ENCODE measurements around the gene PID1.

The PID1 gene

DNA sequence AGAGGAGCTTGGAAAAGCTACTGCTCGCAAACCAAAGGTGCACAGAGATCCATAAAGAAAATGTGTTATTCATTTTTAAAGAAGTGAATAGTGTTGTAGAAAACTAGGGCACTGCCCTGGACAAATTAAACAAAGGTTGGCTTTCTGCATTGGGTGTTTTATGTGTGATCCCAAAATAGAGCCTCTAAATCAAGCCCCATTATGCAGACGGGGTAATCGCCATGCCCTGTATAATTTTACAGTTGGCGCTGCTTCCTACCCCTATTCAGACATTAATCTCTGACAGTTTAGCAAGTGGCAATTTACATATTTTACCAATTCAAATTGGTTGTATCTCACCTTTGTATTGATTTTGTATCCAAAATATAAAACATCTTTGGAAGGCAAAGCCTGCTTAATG is 109.1 kb downstream of the PID1 start:
- DNase-seq: no peak

DNA sequence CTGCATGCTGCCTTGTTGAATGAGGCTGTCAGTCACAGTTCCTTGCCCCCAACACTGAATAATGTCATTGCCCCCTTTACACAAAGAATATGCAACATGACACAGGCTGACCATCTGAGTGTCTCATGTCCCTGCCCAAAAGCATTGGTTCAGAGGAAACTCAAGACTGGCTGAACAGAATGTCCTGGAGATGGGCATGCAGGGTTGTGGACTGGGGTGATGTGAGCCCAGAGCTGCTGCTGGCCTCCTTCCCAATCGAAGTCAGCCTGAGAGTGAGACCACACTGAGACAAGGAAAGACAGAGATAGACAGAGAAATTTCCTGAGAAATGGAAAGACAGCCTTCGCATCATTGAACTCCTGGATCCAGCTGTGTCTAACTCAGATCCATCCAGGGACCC is 110.1 kb downstream of the PID1 start:
- DNase-seq: no peak

DNA sequence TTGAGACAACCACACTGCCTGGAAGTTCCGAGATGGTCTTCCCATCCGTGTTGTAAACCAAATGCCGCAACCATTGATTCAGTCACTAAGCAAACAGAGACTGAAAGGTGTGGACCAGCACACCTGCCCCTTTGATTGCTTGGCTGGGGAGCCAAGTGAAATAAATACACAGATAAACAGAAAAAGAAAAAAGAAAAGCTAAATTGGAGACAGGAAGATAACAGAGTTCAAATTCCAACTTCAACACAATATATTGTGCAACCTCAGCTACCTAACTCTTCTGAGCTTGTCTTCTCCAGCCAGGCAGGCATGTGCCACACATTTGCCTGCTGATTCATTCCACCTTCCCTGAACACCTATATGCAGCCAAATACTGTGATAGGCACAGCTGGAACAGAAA is 110.9 kb downstream of the PID1 start:
- DNase-seq: no peak

DNA sequence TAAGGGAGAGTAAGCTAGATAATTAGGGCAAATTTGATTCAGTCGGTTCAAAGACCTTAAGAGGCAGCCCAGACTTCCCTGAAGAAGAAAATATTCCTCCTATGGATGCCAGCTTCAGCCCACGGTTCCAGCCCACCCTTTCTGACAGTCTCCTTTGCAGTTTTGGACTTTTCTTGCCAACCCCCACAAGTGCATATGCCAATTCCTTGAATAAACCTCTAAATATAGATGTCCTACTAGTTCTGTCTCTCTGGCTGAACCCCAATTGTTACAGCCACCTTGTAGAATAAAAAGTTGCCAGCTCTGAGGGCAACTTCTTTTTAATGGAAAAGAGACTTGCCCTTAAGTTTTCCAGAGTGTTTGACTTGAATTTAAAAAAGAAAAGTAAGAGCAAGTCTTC is 111.7 kb downstream of the PID1 start:
- DNase-seq: no peak

DNA sequence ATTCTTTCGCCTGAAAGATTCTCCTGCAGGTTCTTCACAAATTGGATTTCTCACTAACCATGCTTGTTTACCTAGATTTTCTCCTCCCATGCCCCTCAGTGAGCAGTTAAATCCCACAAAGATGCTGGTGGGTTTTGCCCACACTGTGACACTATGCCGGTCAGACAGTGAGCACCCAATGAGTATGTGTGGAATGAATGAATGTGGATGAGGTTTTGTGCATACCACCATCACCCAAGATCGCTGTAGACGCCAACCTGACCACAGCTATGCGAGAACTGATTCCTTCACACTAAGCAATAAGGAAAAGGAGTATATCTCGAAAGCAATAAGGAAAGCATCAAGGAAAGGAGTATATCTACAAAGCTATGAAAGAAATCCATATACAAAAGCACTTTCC is 116.7 kb downstream of the PID1 start:
- DNase-seq: no peak

DNA sequence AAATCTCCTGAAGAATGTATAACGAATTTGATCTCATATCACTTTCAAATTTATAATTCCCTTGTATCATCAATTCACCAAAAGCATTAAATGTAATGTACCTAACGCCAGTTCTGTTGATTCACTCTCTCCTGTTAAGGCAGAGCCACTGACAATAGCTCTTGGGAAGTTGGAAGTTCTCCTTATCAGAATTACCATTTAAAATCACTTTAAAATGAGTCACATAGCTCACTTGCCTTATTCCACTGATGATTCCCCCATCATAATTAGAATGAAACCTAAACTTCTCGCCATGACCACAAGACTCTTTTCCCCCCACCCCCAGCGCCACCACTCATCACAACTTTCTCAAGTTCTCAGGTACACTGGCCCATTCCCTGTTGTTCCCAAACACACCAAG is 117.1 kb downstream of the PID1 start:
- DNase-seq: no peak

DNA sequence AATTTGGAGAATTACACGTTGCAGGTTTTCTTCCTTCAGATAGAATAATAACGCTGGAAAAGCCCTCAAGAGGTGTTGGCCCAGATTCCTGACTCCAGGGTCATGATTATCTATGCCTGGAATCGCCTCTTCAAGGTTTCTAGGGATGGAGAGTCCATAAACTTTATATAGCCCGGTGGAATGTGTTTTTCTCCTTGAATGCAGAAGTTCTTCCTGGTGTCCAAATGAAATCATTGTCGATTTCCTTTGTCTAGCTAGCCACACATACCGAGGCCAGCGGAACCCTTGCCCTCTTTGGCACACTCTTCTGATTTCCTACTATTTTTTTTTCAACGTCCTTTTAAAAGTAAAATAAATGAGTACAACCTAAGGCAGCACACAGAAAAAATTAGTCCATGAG is 117.8 kb downstream of the PID1 start:
- DNase-seq: no peak

DNA sequence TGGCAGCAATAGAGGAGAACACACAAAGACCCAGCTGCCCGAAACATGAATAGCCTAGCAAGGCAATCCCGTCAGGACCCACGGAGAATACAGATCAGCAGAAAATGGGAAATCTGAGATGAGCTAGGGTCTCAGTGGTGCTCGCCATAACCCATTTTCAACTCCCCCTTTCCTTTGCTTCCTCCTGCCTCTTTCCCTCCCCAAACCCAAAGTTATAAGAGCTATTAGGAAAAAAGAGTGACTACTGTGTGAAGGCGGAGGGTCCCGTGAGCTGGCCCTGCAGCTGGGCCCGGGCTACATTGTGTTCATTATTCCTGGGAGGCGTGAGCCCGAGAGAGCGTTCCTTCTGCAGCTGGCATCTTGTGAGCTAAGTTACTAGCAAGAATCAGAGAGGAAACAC is 118.4 kb downstream of the PID1 start:
- DNase-seq: no peak

DNA sequence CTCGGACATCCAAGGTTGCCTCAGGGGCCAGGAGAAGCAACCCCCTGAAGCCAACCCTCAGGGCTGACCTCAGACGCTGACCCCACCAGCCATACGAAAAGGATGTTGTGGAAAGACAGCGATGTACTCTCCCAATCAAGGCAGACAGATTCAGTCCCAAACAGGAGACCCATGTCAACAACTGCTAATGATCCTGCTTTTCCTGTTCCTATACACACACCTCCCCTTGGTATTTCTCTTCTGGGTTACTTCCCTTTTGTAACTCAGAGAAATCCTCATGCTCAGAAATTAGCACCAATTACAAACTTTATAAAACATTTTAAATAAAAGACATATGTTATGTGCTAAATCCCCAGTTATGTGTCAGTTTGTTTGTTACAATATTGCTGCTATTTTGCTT is 120.8 kb downstream of the PID1 start:
- DNase-seq: no peak

DNA sequence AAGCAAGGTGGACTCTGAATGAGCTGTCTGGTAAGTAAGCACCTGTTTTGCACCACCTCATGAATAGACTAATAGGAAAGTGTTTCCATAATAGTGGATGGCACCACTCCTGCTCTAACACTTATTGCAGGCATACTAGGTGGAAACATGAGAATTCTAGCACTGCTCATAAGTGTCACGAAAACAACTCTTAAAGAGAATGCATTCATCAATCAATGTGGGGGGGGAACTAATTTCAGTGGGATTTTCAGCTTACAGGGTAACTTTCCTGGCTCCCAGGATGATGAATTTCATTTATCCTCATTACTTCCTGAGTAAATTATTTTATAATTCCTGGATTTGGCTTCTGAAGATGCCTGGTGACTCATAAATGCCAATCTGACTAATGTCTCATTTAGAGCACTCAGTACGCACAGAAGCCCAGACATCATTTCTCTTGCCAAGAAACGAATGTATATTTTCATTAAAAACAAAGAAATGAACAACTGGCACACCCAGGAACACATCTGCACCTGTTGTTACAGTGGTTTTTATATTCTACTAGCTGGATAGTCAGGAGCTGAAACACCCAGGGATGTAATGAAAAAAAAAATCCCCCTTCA is 129.6 kb downstream of the PID1 start:
- DNase-seq: no peak

DNA sequence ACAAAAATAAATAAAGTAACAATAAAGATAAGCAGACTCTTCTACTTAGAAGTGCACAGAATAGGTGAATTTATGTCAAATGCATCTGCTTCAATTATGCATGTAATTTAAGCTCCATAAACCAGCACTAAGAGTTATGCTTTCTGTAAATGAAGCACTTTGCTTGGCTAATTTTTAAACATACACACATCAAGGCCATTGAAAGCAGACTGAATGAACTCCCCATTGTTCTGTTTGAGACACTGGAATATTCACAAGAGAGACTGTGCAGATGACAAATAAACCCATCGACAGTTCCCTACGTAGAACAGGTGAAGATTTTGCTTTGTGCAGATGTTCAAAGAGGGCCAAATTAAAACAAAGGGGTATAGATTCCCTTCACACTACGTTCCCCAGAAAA is 133.4 kb downstream of the PID1 start:
- no peak for DNase-seq

DNA sequence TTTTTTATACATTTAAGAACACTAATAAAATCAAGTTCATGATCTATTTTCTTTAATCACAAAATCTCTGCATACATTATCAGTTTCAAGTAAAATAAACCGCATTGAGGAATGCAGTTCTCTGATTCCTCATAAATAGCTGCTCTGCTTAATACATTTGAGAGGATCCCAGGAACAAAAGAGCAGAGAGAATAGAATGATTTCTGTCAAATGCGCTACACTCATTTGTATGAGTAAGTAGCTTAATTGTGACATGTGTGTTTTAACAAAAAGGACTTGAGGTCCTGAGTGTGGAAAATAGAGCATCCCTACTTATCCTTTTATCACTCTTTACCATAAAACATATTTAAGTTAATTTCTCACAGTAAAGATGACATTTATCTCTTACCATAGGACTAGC is 134.0 kb downstream of the PID1 start:
- DNase-seq: no peak

DNA sequence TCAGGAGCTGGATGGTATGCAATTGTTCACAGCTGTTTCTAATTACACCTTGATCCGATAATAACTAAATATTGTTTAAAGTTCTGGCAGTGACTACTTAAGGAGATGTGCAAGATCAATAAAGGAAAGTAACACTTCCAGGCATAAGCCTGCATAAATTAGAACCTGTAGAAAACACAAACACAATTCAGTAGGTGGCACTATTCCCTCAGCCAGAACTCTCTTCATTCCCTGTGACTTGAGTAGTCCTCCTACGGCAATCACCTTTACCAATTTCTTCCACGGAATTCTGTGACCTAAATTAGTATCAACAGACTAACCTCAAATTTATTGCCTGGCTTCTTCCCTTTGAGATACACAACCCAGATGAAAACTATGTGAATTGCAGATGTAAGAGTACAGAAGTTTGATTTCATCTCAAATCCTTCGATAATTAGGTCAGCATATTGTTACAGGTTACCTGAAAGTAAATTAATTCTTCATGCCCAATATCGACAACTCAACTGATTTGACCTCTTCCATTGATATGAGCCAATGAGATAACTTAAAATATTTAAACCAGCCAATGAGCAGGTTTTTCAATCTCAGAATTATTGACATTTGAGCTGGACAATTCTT is 137.8 kb downstream of the PID1 start:
- no peak for DNase-seq

DNA sequence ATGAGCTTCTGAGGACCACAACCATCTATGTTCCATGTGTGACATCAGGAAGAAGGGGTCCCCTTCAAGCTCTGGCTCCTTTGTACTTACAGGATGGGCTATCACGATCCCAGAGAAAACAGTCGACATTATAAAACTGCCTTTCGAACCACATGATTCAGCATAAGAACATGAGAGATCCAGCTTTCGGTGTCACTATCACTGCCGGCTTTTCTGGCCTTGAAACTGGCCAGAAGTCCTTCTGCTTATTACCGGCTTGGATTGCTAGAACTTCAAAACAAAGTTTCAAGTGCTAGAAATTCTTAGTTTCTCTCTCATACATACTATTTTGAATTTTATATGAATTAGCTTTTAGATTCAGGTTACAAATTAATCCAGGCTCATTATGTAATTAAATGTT is 138.9 kb downstream of the PID1 start:
- DNase-seq: no peak

DNA sequence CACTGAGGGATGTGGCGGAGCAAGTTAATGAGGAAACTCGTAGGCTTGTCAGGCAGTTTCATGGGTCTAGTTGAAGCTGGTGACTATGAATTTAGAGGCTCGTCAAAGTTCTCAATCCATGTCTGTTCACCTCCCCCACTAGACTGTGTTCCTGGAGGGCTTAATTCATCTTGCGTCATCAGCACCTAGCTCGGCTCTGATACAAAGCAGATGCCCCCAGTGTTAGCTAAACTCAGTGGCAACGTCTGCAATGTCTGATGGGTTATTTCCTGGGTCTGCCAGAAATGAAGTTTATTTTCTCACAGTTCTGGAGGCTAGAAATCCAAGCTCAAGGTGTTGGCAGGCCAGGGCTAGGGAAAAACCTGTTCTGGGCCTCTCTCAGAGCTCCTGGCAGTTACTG is 140.6 kb downstream of the PID1 start:
- no peak for DNase-seq

DNA sequence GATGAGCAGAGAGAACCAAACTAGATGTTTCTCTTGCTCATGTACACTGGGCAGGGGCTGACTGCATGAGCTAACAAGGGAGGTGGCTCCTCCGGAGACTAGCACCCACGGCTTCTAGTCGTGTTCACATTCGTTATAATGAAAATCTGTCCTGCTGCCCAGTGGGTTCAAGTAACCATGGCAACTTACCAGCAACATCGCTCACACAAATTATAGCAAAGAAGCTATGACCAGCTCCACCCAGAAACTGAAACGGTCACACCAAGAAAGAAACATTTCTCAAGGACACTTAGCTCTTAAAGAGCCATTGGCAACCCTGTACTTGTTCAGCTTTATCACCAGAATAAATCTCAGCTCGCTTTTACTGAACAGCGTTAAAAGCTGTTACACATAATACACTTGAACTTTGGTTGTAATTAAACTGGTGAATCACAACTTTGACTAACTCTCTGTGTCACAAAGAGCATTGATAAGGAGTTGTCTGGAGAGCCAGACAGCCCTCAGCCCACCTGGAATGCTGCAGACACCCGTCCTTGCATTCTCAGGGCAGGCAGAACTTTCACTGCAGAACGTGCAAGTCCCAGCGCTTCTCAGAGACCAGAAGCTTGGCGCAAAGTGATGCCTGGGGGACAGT is 141.2 kb downstream of the PID1 start:
- no peak for DNase-seq

DNA sequence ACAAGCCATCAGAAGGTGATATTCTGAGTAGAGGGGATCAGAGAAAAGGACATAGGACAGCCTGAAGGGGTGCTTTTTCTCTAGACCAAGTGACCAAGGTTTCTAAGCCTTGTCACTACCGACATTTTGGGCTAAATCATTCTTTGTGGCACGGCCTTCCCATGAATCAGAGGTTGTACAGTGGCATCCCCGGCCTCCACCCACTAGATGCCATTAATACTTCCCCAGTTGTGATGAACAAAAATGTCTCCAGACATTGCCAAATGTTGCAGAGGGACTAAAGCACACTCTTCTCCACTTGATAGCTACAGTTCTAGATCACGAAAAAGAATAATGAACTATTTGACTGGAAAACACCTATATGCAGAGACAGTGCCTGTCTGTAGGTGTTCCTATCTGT is 143.6 kb downstream of the PID1 start:
- DNase-seq: no peak

DNA sequence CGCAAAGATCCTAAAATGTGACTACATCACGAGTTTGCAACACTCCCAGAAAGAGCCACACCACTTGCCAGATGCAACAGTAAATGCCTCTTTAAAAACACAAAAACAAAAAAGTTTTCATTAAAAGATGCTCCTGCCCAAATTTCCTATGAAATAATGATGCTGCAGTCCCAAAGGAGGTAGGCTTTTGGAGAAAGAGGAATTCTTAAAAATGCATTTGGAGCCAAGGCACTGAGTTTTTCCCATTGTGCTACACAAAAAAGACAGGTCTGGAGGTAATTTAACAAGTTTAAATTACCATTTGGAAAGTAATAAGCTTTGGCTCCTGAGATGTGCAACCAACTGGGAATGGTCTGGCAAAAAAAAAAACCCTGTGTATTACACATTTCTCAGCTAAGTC is 145.0 kb downstream of the PID1 start:
- no peak for DNase-seq

DNA sequence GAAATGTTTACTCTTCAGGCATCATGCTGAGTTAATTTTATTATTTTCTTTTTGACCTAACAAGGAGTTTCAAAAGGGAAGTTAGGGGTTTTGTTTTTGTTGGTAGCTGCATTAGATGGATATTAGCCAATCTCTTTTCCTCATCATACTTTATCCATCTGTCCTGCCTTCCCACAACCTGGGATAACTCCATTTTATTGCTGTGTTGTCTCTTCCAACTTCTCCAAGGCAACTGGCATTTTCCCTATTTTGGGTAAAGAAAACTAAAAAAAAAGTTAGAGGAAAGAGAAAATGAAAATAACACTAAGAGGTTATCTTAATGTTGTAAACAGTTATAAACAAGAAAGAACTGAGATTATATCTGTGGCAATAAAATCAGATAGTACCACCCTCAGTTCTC is 147.0 kb downstream of the PID1 start:
- DNase-seq: no peak

DNA sequence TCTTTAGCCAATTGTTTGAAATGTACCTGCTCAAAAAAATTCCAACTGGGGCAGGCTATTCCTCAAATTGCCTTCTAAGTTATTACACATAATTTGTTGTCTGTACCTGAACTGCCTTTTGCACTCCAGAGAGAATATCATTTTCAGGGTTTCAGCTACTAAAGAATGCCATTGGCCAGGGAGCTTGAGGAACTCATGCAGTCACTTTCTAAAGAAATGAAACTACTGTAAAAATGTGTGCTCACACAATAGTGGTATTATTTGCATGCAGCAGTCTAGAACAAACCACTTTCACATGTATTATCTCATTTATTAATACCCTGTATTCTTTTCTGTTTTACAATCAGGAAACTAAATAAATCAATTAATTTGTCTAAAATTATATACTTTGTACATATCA is 152.2 kb downstream of the PID1 start:
- DNase-seq: no peak

DNA sequence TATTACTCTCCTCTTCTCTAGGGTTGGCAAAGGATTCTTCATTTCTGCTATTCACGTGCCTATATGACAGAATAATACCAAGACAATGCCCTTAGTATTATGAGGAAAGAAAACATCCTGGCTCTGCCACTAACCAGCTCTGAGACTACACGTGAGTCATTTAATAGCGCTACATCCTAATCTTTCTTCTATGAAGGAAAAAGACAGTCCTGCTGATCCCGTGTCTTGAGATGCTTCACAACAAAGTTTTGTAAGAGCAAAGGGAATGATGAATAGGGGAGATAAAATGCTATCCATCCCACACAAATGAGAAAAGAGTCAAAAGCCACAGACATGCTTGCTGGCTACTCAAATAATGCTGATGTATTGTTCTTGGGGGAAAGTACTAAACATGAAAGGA is 152.8 kb downstream of the PID1 start:
- no peak for DNase-seq

DNA sequence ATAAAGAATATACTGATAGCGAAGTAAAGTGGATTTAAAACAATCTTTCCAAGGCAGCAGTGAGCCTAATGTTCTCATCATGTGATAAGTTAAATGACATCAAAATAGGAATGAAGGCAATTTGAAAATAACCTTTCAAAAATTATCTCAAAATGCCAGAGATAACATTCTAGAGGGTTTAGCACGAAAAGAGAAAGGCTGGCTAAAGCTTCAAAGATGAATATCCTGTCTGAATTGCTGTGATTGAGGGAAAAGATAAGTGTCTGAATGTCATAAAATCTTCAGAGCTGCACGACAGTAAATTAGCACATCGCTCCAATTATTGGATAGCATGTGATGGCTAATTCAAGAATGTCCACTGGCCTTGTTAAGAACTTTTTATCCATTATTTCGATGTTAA is 159.3 kb downstream of the PID1 start:
- DNase-seq: no peak

DNA sequence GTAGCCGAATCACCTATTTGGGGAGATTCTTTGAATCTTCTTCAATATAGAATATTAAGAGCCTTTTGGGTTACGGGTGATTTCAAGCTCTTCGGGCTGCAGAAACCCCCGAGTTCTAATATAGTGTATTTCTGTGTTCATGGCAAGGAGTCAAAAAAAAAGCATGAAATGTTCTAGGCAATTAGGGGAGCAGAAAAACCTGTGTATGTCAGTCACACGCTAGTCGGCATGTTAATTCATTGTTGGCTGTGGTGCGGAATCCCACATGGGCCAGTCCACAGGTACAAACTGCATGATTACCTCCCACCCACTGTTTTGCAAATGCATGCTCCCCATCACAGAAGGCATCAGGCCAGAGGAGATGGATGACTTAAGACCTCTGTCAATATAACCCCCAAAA is 161.9 kb downstream of the PID1 start:
- DNase-seq: no peak

DNA sequence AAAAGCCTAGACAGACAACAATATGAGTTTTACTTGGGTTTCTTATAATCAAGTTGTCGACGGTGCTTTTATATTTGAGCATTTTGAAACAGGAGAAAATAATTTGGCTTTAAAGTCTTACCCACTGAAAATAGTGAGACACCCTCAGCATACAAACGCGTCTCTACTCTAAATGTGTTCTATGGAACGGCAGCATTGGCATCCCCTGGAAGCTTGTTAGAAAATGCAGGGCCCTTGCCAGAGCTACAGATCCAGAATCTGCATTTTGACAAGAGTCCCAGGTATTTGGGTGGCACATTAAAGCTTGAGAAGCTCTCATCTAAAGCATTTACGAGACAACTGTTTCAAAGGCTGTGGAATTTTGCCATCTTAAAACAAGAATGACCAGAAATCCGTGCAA is 163.5 kb downstream of the PID1 start:
- no peak for DNase-seq

DNA sequence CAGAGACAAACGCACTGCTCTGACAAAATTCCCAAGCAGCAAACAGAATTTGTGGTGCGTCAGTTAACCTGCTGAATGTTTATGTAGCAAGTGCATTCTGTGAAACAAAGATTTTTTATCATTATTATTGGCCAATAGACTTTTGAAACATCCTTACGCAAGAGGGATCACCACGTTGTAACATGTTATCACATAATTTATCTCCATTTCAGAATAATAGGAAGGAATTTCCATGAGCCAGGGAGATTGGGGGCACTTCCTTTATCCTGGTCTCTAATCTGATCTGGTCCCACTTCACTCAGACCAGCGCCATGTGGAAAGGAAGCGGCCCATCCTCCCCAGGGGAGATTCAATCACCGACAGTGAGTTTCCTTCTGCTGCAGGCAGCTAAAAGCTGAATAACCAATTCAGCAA is 166.1 kb downstream of the PID1 start:
- DNase-seq: no peak

All from stimulated activated CD4-positive, alpha-beta T cell treated with anti-CD3 and anti-CD28 coated beads, Interleukin-2, amount 100 ng/mL, for 24 hours (primary cell).